GM04504 (cell line): Measurements from ENCODE around the gene INSC.
"Not testable (repeated sequence)": the region's sequence is repeated elsewhere in the genome, so short reads cannot be mapped to it uniquely, and the experiment has no call there.

Source experiments
- DNase-seq: peaks from one replicate; pipeline ENCODE4 v3.0.0-alpha.2; 2012; ENCODE audit warnings: low read depth

Gene INSC, protein sequence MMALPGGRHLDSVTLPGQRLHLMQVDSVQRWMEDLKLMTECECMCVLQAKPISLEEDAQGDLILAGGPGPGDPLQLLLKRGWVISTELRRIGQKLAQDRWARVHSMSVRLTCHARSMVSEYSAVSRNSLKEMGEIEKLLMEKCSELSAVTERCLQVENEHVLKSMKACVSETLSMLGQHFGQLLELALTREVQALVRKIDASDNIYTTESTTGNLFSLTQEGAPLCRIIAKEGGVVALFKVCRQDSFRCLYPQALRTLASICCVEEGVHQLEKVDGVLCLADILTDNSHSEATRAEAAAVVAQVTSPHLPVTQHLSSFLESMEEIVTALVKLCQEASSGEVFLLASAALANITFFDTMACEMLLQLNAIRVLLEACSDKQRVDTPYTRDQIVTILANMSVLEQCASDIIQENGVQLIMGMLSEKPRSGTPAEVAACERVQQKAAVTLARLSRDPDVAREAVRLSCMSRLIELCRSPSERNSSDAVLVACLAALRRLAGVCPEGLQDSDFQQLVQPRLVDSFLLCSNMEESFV

DNA sequence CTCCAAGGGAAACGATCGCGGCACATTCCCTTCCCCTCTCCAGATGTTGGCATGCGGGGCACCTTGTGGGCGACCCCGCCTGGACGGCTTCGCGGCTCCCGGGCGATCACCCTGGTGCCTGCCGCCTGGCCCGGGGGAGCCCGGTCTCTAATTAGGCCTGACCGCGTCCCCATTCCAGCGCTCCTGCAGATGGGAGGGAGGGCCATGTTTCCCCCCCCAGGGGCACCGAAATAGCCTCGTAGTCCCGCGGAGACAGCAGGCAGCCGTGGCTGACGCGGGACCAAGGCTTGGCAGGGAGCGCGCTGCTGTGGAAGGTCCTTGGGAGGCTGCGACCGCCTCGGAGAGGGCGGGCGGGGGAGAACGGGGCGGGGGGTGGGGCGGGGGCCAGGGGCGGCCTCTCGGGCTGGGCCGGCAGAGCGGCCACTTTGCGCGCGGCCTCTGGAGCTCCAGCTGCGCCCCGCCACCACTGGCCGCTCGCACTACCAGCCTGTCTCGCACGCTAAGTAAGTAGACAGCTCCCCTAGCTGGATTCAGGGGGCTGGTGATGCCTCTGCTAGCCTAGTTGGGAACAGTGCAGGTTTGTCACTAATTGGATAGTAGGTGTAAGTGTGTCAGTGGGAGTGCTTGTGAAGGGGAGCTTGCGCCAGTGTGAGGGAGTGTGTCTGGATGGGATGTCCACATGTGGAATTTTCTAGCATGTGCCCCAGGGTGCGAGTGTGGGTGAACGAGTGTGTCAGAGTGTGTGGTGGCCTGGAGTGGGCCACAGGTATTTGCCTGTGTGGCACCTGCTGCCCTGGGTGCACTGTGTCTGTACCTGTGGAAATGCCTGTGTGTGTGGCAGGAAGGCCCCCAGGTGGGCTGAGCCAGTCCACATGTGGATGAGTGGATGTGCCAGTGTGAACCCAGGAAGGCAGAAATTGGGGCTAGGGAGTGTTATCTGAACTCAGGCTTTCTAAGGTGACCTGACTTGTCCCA is at the start of gene INSC:
Gene INSC, plus strand, starts transcription at position 423 of the 975 bp plus-strand sequence. CDS start 34,252 bp downstream, outside the sequence.
- no peak for DNase-seq

DNA sequence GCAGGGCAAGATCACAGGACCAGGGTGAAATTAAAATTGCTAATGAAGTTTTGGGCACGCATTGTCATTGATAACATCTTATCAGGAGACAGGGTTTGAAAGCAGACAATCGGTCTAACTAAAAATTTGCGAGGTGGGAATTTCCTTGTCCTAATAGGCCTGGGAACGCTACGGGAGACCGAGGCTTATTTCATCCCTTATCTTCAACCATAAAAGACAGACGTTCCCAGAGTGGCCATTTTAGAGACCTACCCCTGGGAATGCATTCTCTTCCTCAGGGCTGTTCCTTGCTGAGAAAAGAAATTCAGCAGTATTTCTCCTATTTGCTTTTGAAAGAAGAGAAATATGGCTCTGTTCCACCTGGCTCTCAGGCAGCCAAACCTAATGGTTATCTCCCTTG is 45.0 kb upstream of the INSC start:
- DNase-seq = not testable (repeated sequence)

DNA sequence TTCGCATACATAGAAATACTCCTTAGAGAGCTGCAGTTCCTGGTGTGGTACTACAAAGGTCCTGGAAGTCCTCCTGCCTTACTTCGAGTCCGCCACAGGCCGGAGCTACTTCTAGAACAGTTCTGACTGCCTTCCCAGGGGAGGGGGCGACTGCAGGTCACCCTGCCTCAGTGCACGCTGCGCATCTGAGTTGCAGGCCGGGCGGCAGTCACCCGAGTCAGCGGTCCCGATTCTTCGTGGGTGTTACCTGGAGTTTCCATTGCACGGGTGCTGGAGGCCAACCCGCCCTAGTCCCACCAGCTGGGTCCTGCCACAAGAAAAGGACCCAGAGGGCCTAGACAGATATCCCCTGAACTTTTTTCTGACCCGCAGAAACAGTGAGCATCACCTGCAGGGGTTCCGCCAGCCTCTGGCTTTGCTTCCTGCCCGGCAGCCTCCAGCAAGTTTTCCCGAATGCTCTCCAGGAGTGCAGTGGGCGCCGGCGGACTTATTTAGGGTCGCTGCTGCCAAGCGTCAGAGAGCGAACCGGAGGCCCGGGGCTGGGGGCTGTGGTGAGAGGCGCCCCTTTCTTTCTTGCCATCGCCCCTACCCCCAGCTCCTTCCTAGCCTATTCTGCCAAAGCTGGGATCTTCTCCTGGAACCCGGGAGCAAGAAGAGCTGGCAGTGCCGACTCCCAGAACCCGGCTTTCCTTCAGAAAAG is 43.0 kb upstream of the INSC start:
- DNase-seq = no peak

DNA sequence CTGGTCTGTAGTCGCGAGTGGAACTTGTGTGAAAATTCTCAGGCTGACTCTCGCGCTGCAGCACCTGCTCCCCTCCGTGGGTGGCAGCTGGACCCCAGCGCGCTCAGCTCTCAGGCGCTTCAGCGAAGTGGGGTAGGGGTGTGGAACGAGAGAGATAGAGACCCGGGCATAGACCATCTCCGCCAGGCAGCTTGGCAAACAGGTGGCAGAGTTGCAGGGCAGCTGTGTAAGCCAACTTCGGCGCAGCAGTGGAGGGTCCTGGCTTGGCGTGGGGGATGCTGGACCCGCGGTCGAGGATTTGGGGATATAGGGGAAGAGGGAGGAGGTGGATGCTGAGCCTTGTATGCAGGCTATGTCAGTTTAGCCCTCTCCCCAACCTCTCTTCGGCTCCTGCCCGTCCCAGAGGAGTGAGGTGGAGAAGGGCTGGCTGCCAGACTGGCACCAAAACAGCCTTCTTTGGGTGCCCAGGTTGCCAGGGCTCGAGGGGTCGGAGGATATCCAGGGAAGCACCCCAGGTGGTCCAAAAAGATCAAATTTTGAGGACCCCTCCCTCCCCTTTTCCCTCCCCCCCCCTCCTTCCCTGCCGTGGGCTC is 42.1 kb upstream of the INSC start:
- DNase-seq = no peak

DNA sequence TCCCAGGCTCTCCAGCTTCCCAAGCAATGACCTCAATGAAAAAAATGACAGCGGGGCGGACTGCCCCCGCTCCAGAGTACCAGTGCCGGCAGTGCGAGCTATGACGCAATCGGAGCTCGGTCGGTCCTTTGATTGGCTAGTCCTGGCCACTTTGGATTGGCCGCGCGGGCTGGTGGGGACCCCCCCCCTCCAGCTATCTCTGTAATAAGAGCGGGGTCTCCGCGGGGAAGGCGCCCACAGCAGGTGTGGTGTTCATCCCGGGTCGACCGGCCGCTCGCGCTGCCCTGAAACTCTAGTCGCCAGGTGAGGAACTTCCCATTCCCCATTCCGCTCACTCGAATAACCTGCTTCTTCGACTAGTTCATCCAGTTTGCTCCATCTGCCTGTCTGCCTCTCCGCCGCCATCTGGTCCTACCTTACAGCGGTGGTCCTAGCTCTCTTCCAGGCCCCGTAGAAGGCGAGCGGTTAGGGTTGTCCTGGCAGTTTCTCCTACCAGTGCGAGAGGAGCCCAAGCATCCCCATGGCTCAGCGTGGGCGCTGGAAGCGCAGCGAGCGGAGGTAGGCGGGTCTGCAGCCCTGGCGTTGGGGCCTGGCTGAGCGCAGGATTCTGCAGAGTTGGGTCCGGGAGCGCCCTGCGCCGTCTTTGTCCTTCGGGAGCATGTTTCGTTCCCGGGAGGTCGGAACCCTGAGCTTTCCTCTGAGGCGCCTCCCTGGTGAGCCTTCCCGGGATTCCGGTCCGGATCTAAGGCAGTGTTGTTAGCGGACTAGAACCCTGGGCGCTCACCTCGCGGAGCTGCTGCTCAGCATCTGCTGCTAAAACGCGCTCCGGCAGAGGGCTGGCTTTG is 41.1 kb upstream of the INSC start, which contains the start of gene CALCB:
Gene CALCB, plus strand, starts transcription at position 233 of the 845 bp plus-strand sequence. CDS start 1,126 bp downstream, outside the sequence.
- DNase-seq = no peak

DNA sequence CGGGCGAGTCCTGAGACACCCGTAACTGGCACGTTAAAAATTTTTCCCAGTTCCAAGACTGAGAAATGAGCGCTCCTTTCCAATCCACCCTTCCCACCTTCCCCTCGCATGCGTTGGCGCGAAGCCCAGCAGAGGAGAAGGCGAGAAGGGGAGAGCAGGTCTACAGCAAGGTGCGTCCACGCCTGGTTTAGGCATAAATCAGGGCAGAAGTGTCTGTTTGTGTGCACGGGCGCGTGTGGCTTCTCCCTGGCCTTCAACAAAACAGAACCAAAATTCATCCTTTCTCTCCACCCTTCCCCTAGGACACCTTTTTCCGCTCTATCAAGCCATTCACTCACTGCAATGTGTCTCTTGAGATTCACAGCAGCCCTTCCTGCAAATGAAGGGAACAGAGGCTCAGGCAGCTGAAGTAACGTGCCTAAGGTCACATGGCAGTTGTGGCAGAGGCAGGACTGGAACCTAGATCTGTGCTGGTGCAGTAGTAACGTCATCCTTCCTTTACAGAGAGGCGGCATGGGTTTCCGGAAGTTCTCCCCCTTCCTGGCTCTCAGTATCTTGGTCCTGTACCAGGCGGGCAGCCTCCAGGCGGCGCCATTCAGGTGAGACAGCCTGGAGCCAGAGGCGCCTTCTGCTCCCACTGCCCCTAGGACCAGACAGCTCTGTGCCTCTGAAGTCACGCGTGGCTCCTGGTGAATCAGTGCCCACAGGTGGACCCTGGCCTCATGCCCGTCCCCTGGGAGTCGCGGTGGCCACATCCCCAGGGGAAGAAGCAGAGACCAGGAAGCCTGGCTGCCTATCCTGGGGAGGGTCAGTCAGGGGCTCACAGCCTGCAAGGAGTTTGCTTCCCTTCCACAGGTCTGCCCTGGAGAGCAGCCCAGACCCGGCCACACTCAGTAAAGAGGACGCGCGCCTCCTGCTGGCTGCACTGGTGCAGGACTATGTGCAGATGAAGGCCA is 40.2 kb upstream of the INSC start:
- peak; percentile 30 for DNase-seq

DNA sequence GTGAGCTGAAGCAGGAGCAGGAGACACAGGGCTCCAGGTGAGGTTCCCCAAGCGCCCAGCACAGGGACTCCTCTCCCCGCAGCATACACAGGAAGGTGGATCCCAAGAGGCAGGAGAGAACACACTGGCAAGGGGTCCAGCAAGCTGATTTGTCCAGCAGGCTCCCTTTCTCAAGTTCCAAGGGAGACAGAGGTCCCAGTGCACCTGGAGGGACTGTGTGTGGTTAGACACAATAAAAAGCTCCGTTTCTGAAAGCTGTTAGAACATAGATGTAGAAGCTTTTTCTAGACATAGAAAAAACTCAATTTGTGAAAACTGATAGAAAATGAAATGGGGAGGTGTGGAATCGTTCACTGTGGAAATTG is 39.6 kb upstream of the INSC start:
- no peak for DNase-seq

DNA sequence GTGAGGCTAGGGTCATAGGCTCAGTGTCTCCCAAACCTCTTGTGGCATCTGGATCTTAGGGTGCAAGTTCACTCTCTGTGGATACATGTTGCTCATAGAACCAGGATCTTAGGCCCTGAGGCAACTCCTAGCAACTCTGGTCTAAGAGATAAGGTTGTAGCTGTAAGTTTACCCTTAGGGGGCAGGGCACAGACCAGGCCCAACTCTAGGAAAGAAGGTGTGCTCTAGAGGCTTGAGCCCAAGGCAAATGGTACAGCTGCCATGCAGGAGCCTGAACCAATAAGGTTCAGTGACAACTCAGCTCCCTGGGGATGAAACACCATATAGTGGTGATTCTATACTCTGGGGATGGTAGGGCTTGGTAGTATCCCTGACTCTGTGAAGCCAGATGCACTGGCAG is 23.5 kb upstream of the INSC start:
- DNase-seq = no peak

DNA sequence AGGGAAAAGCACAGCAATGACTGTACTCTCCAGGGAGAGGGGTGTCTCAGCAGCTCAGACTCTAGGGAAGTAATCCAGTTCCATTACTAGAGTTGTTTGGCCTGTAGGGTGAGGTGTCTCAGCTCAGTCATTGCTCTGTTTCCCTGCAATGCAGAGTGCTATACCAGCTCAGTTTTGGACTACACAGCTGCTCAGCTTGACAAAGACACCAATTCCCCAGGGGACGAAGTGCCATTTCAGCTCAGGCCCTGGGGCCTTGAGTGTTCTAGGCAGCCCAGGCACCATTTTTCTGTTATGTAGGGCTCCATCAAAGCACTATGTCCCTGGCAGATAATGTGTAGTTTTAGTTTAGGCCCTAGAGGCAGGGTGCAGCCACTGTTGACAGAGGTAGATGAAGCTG is 23.1 kb upstream of the INSC start:
- no peak for DNase-seq

DNA sequence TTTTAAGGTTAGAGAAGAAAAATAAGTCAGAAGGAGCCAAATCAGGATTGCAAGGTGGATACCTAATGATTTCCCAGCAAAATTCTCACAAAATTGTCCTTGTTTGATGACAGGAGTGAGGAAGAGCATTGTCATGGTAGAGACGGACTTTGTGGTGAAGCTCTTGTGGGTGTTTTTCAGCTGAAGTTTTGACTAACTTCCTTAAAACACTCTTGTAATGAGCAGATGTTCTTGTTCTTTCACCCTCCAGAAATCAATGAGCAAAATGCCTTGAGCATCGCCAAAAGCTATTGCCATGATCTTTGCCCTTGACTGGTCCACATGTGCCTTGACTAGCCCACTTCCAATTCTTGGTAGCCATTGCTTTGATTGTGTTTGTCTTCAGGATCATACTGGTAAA is 21.3 kb upstream of the INSC start:
- DNase-seq = no peak

DNA sequence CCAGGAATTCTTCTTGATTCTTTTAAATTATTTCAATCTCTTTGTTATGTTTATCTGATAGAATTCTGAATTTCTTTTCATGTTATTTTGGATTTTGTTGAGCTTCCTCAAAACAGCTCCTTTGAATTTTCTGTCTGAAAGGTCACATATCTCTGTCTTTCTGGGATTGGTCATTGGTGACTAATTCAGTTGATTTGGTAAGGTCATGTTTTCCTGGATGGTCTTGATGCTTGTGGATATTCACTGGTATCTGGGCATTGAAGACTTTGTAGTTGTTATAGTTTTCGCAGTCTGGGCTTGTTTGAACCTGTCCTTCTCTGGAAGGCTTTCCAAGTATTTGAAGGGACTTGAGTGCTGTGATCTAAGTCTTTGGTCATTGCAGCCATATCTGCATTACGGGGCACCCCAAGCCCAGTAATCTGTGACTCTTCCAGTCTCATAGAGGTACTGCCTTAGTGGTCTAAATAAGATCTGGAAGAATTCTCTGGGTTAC is 18.9 kb upstream of the INSC start:
- DNase-seq = no peak

DNA sequence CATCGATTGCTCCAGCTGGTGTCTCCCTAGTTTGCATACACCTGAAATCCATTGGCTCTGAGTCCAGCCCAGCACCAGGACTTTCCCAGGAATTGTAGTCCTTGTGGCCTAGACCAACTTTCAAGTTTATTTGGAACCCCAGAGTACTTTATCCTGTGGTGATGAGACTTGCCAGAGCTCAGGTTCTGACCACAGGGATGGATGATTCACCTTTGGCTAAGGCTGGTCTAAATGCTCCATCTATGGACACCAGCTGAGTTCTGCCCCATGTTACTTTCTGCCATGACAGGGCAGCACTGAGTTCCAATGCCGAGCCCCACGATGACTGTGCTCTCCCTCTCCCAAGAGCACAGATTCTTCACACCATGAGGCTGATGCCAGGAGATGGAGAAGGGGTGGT is 17.3 kb upstream of the INSC start:
- DNase-seq = no peak

DNA sequence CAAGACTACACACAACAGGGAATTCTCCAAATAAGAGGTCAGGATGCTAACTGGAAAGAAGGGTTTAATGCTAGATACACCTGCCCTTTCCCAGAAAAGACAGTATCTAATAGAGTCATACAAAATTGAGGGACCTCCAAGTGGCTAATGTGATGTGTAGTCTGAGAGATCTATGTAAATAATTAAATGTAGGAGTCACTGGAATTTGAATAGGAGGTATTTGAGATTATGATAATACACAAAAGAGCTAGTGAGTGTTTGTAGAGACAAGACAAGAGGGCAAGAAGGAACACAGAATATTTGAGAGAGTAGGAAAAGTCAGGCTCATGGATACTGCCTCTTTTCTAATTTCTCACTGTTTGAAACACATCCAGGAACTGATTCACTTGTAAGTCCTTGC is 15.5 kb upstream of the INSC start:
- DNase-seq = no peak

DNA sequence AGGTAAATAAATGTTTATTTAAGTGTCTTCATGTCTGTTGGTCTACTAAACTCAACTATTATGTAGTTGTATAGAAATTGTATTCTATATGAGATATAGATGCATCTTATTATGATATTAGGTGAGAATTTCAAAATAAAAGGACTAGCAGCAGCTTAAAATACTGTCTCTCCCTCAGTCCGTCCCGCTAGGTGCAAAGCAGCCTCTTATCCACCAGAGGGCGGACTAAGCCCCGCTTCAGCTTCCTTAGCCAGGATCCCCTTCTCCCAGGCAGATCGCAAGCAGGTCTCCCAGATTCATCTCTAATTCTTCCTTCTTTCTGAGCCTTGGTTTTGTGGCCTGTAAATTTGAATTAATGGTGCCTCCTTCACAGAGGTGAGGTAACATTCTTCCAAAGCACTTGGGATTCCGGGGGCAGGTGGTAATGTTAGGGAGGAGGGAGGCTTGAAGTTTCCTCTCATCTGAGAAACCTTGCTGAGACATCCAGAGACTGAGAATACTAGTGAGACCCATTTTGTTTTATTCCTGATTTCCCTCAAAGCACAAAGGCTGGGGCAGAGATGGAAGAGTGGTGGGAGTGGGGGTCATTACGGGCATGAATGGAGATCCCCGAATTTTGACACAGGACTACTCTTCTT is 13.5 kb upstream of the INSC start:
- DNase-seq = peak; percentile 41

DNA sequence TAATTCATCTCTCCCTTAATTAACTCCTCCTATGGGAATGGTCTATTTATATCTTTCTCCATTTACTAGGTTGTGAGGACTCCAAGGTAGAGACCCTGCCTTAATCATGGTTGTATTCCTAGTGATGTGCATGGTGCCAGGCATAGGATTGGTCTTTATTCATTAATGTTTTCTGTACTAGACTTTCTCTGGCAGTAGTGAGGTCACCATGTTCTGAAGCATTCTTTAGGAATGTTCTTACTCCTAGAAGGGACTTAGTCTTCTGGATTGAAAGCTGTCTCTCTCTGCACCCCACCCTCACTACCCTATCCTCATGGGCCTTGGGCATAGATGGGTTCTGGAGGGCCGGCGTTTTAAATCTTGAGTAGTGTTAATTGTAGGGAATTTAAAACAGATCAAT is 10.6 kb upstream of the INSC start:
- DNase-seq = no peak

DNA sequence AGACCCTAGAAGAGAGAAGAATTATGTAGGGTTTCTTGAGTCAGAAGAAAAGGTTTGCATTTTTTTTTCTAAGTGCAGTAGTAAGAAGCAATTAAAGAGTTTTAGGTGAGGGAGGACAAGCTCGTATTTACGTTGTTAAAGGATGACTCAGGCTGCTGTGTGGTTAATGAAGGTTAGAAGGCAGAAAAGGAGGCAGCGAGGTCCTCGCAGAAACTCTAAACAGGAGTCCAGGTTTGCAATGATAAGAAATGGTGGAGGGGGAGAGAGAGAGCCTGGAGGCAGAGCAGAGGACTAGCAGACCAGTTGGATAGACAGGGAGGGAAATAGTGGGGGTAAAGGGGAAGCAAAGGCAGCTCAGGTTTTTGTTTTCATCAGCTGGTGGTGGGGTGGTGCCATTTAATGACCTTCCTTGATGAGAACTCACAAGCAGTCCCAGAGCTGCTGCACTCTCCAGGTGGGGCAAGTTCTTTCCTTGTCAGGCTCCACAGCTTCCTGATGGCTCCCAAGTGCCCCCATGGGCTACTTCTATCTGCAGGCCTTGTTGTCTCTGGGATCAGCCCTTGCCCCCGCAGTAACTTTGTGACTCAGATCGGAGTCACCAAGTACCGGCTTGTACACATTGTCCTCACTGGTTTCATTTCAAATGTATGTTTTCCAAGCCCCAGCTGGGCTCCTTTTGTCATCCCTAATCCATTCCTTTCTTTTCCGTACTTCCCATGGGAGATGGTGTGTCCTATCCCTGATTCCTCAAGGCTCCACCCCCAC is 8.3 kb upstream of the INSC start:
- DNase-seq = no peak

DNA sequence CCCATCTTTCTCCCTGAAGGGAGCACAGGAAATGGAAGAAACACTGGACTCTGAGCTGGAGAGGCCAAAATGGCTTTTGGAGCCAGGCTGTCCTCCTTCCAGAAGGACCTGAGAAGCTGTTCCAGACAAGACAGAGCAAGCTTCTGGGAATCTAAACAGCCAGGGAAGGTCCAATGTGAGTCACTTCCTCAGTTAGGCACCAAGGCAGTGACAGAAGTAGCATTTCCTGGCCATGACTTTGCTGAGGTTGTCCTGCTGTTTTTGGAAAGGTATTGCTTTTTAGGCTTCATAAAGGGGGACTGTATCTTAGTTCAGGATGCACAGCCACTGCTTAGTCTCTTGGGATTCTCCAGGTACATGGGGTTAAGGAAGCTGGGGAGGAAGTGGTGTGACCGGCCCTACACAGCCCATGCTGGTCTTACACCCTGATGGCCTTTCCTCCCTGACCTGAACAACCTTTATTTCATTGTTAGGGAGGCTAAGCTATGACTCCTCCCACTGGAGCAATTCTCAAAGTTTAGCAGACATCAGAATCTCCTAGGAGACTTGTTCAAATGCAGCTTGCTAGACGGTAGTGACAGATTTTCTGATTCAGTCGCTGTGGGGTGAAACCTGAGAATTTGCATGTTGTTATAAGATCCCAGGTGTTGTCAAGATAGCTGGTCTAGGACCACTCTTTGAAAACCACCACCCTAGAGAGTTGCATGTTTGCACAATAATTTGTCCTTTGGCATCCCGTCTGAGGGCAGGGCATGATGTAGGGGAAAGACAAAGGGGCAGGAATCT is 6.8 kb upstream of the INSC start:
- DNase-seq = no peak
